HepG2 (cell line): ENCODE data around the gene PEBP1. TPM values are rescaled to one million over a fixed set of nuclear protein-coding genes. Genes with fewer than 3 reads are reported as not detected.

Experiments
- ESRRA ChIP-seq: sonication (generic); formaldehyde crosslinking; IDR thresholded peaks from 2 replicates; pipeline ENCODE4 v1.5.1; 2020; ENCODE audit warnings: mild to moderate bottlenecking, low read depth, missing genetic modification reagents
- NAIF1 ChIP-seq: sonication (generic); formaldehyde crosslinking; IDR thresholded peaks from 2 replicates; pipeline ENCODE4 v1.5.0; 2020; ENCODE audit warnings: mild to moderate bottlenecking, missing genetic modification reagents, borderline replicate concordance
- PRPF4 ChIP-seq: fragments of 200-400 bp; formaldehyde crosslinking; IDR thresholded peaks from 2 replicates; pipeline ENCODE4 v1.6.1; 2016; ENCODE audit warnings: low read length, low read depth; ENCODE audit not compliant: poor library complexity, severe bottlenecking
- RBFOX2 ChIP-seq: fragments of 200-400 bp; formaldehyde crosslinking; IDR thresholded peaks from 2 replicates; pipeline ENCODE4 v1.6.1; 2017; ENCODE audit warnings: low read depth, mild to moderate bottlenecking, low read length
- RORA ChIP-seq: sonication (generic); formaldehyde crosslinking; IDR thresholded peaks from 2 replicates; pipeline ENCODE4 v1.5.0; 2020; ENCODE audit warnings: mild to moderate bottlenecking, missing genetic modification reagents, moderate library complexity
- SNAPC2 ChIP-seq: sonication (generic); formaldehyde crosslinking; IDR thresholded peaks from 2 replicates; pipeline ENCODE4 v1.8.1; 2022; ENCODE audit warnings: mild to moderate bottlenecking, missing genetic modification reagents
- SNAPC4 ChIP-seq: sonication (generic); formaldehyde crosslinking; IDR thresholded peaks from 2 replicates; pipeline ENCODE4 v1.4.0; 2020; ENCODE audit warnings: mild to moderate bottlenecking, missing genetic modification reagents
- SOX5 ChIP-seq: IDR thresholded peaks from 2 replicates; pipeline ENCODE4 v1.6.1; 2016; ENCODE audit warnings: borderline replicate concordance
- TBL1XR1 ChIP-seq: fragments of 150-350 bp; IDR thresholded peaks from 2 replicates; pipeline ENCODE4 v1.6.1; 2014; ENCODE audit warnings: borderline replicate concordance, low read length; ENCODE audit not compliant: partially characterized antibody
- TBX2 ChIP-seq: sonication (generic); formaldehyde crosslinking; IDR thresholded peaks from 2 replicates; pipeline ENCODE4 v1.5.0; 2020; ENCODE audit warnings: missing genetic modification reagents, mild to moderate bottlenecking, borderline replicate concordance
- TGIF2 ChIP-seq: IDR thresholded peaks from 2 replicates; pipeline ENCODE4 v1.6.1; 2016; ENCODE audit warnings: control low read depth, missing compliant biosample characterization
- WIZ ChIP-seq: sonication (generic); formaldehyde crosslinking; IDR thresholded peaks from 2 replicates; pipeline ENCODE4 v1.5.1; 2020; ENCODE audit warnings: mild to moderate bottlenecking, missing genetic modification reagents
- ZFP62 ChIP-seq: sonication (generic); formaldehyde crosslinking; IDR thresholded peaks from 2 replicates; pipeline ENCODE4 v1.4.0; 2020; ENCODE audit warnings: missing genetic modification reagents
- ZNF556 ChIP-seq: sonication (generic); formaldehyde crosslinking; IDR thresholded peaks from 2 replicates; pipeline ENCODE4 v1.4.0; 2020; ENCODE audit warnings: mild to moderate bottlenecking, missing genetic modification reagents, borderline replicate concordance
- ZNF577 ChIP-seq: sonication (generic); formaldehyde crosslinking; IDR thresholded peaks from 2 replicates; pipeline ENCODE4 v1.4.0; 2020; ENCODE audit warnings: mild to moderate bottlenecking, low read depth, missing genetic modification reagents, borderline replicate concordance
- ZNF691 ChIP-seq: sonication (generic); formaldehyde crosslinking; IDR thresholded peaks from 2 replicates; pipeline ENCODE4 v1.4.0; 2020; ENCODE audit warnings: missing genetic modification reagents, low read depth, mild to moderate bottlenecking, borderline replicate concordance
- ZNF776 ChIP-seq: sonication (generic); formaldehyde crosslinking; IDR thresholded peaks from 2 replicates; pipeline ENCODE4 v1.4.0; 2020; ENCODE audit warnings: mild to moderate bottlenecking, missing genetic modification reagents
- ZSCAN31 ChIP-seq: sonication (generic); formaldehyde crosslinking; IDR thresholded peaks from 2 replicates; pipeline ENCODE4 v1.5.0; 2020; ENCODE audit warnings: low read depth, mild to moderate bottlenecking, missing genetic modification reagents
- polyA plus RNA-seq, 8 experiments: library from polyadenylated mRNA; depleted of rRNA in 3 of 8; stranded (reverse) in 7 of 8; unstranded in 1 of 8; fragments of >200 nt; fragmentation: Illumina TruSeq in 4 of 8; extraction: Trizol in 4 of 8; gene quantifications; 2 replicates each; pipeline versions ENCODE4 v1.2.1 to v1.2.3, GENCODE V29; 2011 to 2016; ENCODE audit warnings: low read depth in 4 of 8, missing spikeins in 1 of 8, mixed read lengths in 1 of 8; ENCODE audit not compliant: insufficient read depth in 1 of 8
- total RNA-seq, 5 experiments: library from RNA; depleted of rRNA; stranded (reverse); fragments of >200 nt; fragmentation: Illumina TruSeq; extraction: Trizol; gene quantifications; 2 replicates each; pipeline ENCODE4 v1.2.3, GENCODE V29; 2016; ENCODE audit warnings: low read depth in 1 of 5
- TF ChIP-seq, protein P1 (sequence below): sonication (generic); formaldehyde crosslinking; IDR thresholded peaks from 2 replicates; pipeline ENCODE4 v1.8.1; 2023; ENCODE audit warnings: mild to moderate bottlenecking, inconsistent platforms, moderate library complexity, missing genetic modification reagents, borderline replicate concordance
- TF ChIP-seq, protein P2 (sequence below): sonication (generic); formaldehyde crosslinking; IDR thresholded peaks from 2 replicates; pipeline ENCODE4 v1.5.1; 2020; ENCODE audit warnings: missing genetic modification reagents, mild to moderate bottlenecking, borderline replicate concordance

The PEBP1 gene
- total and polyA plus RNA-seq, 2 of the 13 experiments (the other 11 are each of a cell fraction or from before 2014, with no cell fraction given): 538 to 1,505 TPM

DNA sequence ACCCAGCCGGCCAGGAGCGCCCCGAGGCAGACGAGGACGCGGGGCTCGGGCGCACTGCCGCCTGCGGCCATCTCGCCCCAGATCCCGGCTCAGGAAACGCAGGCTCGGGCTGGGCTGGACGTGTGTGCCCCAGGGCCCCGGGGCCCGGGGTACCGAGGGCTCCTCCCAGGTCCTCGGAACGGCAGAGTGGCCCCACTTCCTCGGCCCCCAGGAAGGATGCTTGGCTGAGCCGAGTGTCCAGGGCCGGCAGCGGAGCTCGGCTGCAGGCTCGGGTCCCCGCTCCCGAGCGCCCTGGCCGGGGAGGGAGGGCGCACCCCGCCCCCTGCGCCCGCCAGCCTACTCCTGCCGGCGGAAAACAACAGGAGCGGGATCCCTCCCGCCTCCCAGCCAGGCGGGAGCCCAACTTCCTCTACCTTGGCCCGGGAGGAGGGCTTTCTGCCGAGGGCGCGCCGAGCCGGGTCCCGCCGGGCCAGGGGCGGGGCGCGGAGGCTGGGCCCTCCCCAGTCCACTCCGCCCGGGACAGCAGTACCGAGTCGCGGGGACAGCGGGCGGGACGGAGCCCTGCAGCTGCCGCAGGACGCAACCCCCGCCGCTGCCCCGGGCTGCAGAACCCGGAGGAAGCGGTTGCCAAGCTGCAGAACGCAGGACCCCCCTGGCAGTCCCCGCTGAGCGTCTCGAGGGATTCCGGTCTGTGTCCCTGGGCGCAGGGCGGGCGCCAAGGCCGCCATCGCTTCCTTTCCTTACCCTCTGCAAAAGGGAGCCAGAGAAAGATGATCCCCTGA, 32.1 kb upstream of the PEBP1 start, which contains the start of gene VSIG10 (continued):
- TF ChIP-seq ZSCAN31 (CRISPR knock-in tag) (0 out of 2 replicates have a peak, but pooled peaks have one; percentile 21), RBFOX2 (peak; percentile 91), SNAPC4 (CRISPR knock-in tag) (peak; percentile 60; the same call in 1 of the 2 replicates), TBL1XR1 (no peak), SNAPC2 (CRISPR knock-in tag) (no peak), WIZ (CRISPR knock-in tag) (0 out of 2 replicates have a peak, but pooled peaks have one; percentile 48), PRPF4 (no peak), TBX2 (CRISPR knock-in tag) (no peak; the same call in 1 of the 2 replicates), ESRRA (0 out of 2 replicates have a peak, but pooled peaks have one; percentile 21), ZNF776 (CRISPR knock-in tag) (peak; percentile 75; the same call in 1 of the 2 replicates), NAIF1 (CRISPR knock-in tag) (no peak), ZFP62 (no peak), RORA (CRISPR knock-in tag) (no peak), ZNF577 (CRISPR knock-in tag) (no peak), ZNF691 (CRISPR knock-in tag) (no peak), ZNF556 (CRISPR knock-in tag) (no peak), TGIF2 (no peak), SOX5 (CRISPR knock-in tag) (no peak)
- TF ChIP-seq, protein P1, sequence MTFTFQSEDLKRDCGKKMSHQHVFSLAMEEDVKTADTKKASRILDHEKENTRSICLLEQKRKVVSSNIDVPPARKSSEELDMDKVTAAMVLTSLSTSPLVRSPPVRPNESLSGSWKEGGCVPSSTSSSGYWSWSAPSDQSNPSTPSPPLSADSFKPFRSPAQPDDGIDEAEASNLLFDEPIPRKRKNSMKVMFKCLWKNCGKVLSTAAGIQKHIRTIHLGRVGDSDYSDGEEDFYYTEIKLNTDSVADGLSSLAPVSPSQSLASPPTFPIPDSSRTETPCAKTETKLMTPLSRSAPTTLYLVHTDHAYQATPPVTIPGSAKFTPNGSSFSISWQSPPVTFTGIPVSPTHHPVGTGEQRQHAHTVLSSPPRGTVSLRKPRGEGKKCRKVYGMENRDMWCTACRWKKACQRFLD: no peak; the same call in 1 of the 2 replicates
- TF ChIP-seq, protein P2, sequence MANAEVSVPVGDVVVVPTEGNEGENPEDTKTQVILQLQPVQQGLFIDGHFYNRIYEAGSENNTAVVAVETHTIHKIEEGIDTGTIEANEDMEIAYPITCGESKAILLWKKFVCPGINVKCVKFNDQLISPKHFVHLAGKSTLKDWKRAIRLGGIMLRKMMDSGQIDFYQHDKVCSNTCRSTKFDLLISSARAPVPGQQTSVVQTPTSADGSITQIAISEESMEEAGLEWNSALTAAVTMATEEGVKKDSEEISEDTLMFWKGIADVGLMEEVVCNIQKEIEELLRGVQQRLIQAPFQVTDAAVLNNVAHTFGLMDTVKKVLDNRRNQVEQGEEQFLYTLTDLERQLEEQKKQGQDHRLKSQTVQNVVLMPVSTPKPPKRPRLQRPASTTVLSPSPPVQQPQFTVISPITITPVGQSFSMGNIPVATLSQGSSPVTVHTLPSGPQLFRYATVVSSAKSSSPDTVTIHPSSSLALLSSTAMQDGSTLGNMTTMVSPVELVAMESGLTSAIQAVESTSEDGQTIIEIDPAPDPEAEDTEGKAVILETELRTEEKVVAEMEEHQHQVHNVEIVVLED (CRISPR knock-in tag): peak; percentile 41; the same call in 1 of the 2 replicates
